Activated CD8-positive, alpha-beta memory T cell treated with anti-CD3 and anti-CD28 coated beads, Interleukin-2, amount 50 U/mL, for 1 hour (primary cell): ENCODE measurements around the gene ETNK2.
"Not testable (repeated sequence)": the region's sequence is repeated elsewhere in the genome, so short reads cannot be mapped to it uniquely, and the experiment has no call there.

ENCODE experiments used
- DNase-seq: peaks from one replicate; pipeline ENCODE4 v3.0.0-alpha.2; 2020; ENCODE audit errors: extremely low read depth

Gene ETNK2

DNA sequence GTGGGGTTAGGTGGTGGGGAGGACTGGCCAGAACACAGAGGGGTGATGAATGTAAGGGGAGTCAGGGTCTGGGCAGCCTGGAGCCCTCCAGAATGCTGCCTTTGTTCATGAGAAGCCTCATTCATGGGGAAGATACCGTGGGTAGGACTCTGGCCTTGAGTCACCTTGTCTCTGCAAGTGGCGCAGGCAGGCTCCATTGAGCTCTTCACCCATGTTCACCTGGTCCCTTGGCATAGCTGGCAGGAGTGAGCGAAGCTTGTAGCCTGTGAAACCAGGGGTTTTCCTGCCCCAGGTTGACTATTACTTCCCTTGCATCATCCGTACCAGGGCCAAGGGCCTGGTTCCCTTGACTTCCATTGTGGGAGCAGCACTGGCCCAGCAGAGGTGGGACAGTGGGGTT, 53.2 kb downstream of the ETNK2 start:
- DNase-seq = no peak

DNA sequence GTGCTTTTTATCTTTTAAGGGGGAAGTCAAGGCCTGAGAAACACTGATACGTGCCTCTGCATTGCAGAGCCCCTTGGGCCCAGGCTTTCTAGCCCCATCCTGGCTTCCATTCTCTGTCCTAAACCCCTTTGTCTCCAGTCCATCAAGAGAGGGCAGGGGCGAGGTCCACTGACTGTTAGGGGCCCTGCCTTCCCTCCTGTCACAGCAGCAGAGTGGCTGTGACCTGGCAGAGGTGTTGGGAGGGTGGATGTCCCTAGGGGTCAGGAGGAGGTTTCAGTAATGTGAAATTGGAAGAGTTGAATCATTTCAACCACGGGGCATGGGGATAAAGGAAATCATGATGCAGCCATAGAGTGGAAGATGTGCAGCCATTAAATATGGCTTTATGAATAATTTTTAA, 54.9 kb downstream of the ETNK2 start:
- DNase-seq = no peak

DNA sequence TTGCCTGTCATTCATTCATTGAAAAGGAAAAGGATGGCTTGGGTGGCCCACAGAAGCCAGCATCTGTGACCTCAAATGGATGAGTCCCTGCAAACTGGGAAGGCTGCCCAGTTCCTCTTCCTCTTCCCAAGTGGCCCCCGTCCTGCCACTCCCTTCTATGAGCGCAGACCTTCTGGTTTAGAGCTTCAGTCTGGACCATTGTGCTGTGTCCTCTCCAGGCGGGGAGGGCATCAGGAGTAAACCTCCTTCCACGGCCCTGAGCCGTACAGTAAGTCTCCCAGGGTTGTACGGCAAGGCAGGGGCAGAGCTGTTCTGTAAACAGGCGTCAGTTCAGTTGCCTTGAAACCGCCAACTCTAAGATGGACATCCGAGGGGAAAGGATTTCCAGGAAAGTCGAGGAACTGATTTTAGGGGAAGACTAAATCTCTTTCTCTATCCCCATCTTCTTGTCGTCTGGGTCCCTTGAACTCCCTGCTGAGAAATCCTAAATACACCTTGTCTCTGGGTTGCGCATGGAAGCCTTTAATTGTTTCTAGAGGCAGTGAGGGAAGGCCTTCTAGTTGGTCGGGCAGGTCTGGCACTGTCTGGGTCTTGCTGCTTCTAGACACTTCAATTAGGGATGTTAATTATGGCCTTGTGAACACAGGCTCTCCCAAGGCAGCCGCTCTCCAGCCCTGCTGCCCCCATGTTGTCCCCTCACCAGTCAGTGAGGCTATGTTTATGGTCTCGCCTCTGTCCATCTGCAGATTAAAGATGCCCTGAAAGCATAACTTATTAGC, 56.8 kb downstream of the ETNK2 start:
- no peak for DNase-seq

DNA sequence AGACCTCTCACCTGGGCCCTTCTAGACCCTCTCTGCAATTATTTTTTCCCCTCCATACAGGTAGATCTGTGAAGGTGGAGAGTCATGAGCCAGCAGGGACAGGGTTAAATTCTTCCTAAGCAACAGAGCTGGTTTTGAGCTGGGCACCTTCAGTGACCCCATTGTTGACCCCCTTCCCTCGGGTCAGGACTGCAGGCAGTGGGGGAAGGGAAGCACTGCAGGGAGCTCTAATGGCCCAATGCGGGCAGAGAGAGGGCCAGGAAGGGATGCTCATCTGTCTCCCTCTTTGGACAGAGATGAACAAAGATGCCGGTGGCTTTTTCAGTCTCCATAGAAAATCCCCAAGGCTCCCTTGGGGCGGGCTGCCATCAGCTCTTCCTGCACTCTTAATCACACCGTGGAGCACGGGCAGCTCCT, 57.5 kb downstream of the ETNK2 start:
- DNase-seq = no peak

DNA sequence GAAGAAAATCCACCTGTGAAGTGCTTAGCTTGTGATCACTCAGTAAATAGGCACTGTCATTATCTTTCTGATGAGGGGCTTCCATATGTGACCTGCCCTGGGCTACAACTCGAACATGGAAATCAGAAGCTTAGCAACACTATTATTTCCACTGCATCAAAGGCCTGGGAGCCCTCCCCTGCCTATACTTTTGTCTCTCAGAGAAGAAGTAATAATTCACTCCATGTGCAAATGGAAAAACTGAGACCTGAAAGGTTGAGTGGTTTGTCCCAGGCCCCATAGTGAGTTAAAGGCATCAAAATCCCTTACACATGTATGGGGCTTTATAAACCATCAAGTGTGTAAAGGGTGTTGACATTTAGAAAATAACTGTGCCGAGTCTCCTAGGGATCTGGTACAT, 58.1 kb downstream of the ETNK2 start:
- no peak for DNase-seq

DNA sequence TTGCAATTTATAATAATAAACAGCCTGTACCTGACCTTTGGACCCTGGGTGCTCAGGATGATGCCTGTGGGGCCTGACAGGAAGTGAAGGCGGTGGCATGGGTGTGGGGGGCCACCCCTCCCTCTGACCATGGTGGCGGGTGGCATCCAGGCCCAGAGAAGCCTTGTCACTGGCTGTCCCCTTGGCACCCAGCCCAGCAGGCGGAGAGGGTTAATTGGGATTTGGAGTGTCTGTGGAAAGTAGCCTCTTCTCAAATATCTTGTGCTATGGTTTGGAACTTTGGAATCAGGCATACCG, 58.5 kb downstream of the ETNK2 start:
- no peak for DNase-seq

DNA sequence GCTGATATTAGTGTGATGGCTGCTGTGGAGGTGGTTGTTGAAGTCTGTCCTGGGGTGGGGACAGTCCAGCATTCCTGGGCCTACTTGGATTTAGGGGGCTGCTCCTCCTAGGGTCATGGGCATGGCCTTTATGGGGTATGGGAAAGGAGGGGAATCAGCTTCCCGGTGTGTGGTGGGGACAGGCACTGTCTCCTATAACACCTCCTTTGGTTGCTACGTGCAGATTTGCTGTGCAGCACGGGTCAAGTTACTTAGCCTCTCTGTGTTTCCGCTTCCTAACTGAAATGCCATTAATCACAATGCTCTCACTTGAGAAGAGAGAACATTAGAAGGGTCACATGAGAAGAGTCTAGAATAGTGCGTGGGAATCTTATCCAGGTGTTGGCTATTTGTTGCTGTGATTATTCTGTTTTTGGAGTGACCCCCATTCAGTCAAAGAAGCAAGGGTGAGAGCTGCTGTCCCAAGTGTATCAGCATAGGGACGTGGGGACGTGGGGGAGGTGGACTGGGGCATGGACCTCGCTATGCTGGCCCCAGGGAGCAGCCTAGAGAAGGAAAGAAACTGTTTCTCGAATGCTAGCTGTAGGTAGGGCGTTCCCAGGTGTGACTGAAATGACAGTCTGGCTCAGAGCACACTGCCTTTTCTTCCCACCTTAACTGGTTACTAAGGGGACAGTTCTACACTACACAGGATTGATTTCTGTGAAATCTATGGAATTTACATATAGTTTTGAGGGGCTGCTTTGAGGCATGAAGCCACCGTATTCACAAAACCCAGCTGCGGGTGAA, 59.0 kb downstream of the ETNK2 start:
- DNase-seq = no peak

DNA sequence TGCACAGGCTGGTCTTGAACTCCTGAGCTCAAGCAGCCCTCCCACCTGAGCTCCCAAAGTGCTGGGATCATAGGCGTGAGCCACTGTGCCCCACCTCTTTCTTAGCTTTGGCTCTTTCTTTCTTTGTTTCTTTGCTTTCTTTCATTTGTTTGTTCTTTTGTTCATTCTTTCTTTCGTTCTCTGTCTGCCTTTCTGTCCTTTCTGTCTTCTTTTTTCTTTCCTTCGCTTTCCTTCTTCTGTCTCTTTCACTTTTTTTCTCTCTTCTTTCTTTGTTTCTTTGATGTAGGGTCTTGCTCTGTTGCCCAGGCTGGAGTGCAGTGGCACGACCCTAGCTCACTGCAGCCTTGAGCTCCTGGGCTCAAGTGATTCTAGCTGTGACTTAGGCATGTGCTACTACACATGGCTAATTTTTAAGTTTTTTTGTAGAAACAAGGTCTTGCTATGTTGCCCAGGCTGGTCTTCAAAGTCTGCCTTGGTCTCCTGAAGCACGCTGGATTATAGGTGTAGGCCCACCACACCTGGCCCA, 60.0 kb downstream of the ETNK2 start:
- DNase-seq = no peak

DNA sequence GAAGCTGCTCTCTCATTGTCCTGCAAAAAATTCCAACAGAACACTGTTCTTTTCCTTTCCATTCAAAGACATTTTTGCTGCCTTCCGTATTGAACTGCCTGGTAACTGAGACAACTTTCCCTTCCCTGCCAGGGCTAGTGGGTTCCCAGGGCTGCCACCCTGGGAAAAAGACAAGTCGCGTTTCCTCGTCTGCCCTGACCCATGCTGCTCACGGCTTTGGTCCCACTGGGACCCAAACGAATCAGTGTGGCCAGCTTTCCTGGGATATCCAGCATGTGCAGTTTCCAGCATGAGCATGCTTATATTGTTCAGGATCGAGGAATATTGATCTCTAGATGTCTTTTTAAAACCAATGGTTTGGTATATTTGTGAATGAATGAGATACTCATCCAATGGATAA, 60.8 kb downstream of the ETNK2 start:
- DNase-seq = no peak

DNA sequence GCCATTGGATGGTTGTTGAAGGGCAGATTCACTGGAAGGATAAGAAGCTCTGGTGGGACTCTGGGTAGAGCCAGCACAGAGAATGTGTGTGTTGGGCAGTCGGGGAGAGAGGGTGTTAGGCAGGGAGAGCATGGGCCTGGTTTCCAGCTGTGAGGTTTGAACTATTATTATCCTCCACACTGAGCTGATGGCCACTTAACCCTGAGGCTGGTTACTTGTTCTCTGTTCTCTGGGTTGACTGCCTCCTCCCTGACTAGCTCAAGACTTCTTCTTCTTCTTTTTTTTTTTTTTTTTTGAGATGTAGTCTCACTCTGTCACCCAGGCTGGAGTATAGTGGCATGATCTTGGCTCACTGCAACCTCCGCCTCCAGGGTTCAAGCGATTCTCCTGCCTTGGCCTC, 61.7 kb downstream of the ETNK2 start:
- DNase-seq = not testable (repeated sequence)

DNA sequence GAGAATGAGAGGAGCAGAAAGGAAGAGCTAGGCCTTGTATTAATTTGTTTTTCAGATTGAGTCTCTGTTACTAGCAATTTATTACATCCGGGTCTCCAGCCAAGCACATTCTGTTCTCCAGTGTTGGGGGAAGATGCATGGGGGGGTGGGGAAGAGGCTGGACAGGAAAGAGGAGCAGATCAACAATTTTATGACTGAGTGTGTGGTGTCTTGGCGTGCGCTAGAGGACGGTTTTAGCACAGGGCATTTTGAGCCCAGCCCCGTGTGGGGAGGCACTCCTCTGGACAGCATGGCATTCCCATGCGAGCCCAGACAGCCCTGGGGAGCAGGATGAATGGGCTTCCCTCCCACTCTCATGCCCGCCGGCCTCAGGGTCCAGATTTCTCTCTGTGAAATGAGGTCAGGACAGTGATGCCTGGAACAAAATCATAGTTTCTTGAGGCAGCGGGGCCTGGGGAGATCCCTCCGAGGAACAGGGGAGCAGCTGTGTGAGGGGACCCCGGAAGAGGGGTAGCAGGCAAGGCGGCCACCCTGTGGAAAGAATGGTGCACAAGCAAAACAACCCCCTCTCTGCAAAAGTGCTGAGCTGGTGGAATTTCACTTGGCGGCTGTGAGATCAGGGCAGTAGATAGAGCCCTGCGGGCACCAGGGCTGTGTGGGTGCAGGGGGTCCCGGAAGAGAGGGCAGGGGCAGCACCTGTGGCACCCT, 62.6 kb downstream of the ETNK2 start:
- no peak for DNase-seq

DNA sequence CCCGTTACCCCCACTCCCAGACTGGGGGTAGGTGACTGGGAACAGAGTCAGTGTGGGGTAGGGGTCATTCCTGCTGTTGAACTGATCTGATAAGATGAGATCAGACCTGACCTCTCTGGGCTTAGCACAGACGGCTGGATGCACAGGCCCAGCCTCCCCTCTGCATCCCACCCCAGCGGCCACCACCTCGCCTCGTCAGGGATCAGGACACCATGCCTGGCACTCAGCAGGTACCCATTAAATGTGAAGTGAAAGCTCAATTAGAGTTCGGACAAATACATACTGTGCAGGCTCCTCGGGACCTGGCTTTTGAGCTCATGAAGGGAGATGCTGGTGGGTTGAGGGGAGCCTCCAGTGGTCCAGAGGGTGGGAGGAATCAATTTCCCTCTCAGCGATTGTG, 63.2 kb downstream of the ETNK2 start:
- no peak for DNase-seq

DNA sequence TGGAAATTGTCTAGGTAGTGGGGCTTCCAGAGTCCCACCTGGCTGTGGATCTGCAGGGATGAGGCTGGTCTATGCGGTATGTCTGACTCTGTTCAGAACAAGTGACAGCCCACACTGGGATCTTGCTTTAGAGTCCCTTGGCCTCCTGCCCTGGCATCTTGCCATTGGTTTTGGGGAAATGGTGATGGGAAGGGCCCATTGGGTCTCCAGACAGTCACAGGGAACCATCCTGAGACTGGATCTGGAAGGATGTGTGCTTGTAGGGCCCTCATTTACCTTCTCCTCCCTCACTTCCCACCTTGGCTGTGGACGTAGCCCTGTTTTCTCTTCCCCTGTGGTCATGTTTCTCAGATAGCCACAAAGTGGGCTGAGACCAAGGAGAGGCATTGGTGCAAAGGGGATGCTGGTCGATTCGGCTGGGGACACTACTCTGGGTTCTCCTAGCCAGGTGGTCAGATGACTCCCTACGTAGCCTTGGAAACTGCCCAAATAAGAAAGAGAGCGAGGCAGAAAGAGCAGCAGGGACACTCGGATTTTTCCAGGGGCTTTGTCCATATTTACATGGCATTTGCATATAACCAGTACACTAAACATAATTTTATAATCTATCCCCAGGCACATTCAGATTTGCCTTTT, 63.8 kb downstream of the ETNK2 start:
- DNase-seq = no peak

DNA sequence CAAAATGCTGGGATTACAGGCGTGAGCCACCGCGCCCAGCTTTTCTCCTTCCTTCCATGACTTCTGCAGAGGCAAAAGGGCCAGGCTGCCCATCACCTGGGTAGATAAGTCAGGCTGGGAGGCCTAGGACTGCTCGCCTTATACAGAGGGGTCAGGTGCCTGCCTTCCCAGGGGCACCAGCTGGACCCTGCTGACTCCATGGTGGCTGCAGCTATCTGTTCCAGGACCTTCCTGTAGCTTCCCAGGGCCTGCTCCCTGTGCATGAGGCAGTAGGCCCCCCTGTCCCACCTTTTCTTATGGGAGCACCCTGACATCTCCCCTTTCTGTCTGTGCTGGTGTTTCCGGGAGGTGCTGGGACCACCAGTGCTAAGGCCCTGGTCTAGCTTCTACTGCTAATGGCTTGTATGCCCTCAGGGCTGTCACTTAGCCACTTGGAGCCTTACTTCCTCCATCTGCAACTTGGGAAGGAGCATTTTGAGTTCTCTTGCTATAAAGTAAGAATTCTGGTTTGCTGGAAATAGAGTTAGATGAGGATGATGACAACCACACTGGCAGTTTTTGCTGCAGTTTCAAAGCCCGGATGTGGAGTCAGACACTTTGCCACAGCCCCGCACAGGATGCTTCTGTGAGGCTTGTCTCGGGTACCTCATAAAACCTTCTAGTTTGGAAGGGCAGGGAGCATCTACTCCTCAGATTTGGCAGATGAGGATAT, 64.5 kb downstream of the ETNK2 start:
- no peak for DNase-seq

DNA sequence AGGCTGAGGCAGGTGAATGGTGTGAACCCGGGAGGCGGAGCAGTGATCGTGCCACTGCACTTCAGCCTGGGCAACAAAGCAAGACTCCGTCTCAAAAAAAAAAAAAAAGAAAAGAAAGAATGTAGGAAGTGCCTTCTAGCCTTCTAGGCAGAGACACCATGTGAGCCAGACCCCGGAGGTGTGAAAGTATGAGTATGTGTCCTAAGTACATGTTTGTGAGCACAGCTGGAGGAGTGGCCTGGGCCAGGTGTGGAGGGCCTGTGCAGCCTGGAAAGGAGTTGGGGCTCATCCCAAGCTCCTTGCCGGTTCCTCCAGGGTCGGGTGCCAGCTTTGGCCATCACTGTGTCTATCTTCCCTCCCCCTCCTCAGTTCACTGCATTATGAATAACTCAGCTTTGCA, 66.0 kb downstream of the ETNK2 start:
- no peak for DNase-seq

DNA sequence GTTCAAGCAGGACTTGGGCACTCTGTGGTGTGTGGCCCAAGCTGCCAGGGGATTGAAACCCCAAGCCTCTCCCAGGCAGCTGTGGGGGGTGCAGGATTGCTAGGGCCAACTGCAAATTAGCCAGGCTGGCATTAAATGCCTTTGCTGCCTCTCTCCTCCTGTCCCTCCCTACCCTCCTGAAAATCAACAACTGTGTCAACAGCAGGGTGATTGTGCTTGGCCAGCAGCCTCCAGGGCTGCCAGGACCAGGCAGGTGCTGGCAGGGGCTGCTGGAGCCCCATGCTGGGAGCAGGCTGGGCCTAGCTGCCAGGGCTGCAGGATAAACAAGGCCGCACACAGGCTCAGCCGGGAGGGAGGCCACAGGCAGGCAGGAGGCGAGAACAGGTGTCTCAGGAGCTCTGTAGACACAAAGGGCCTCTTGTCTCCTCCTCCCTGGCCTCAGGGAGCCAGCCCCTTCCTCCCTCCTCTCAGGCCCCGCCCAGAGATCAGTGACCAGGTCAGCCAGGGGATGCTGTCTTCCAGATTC, 67.5 kb downstream of the ETNK2 start:
- no peak for DNase-seq

DNA sequence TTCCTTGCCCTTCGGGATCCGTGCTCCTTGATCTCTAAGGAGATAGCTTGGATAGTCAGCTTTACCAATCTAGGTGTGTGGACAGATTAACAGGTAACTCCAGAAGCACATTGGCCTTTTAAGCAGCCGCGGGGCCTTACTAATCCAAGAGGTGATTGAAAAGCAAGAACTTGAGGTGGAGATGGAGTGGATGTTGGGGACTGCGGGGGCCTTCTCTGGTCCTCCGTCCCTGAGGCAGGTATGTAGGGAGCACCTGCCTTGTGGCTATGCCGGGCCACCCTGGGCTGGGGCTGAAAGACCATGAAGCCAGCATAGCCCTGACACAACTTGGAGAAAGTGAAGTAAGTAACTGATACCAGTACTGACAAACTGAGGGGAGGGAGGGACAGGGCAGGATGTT, 68.4 kb downstream of the ETNK2 start:
- DNase-seq = no peak

DNA sequence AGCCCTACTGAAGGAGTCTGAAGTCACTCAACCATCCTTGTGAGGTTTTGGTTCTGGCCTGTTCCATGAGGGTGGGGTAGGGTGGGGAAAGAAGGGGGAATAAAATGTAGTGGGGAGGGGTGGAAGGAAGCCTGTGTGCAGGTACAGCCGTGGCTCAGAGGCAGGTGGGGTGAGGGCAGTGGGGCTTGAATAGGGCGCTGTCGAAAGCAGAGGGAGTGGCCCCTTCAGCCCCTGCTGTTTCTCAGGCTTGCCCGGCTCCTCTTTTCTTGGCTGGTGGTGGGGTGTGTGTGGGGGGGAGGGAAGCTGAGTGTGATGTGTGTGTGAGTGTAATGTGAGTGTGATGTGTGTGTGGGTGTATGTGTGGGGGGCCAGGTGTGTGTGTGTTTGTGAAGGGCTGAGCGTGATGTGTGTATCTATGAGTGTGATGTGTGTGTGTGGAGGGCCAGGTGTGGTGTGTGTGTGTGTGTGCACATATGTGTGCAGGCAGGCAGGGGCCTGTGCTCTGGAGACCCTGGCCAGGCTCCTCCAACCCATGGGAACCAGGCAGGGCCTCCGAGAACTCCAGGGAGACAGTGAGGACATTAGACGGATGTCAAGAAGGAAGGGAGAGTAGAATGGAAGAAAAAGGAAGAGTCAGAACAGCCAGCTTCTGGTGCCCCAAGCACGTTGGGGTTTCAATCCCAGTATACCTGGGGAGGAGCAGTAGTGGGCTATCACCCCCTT, 69.9 kb downstream of the ETNK2 start:
- no peak for DNase-seq

DNA sequence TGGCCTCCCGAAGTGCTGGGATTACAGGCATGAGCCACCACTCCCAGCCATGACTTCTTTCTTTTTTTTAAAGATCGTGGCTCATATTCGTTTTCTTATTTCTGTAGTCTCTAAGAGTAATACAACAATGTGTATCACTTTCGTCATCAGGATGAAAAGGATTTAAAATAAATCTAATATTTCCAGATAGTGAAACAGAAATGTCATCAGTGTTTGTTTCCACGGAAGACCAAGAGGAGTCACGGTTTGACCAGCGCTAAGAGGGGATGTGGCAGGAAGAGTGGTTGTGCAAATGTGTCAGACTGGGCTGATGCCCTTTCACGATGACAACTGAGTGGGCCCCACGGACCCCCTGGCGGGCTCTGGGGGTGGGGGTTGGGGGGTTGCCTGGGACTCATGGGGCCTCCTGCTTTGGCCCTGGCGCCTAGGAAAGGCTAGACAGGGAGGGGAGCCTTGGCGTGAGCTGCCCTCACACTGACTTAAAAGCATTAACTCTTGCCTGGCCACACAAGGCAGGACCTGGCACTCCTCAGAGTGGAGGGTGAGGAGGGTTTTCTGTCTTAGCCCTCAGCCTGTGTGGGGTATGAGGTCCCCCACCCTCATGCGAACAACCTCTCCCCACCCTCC, 70.6 kb downstream of the ETNK2 start:
- DNase-seq = no peak
